GM12874 (cell line): ENCODE data around the gene SH3RF3.

Experiments
- TF ChIP-seq, protein P1 (sequence below): IDR thresholded peaks from 2 replicates; pipeline ENCODE4 v1.5.1; 2011; ENCODE audit warnings: low read depth, mild to moderate bottlenecking, control low read depth, low read length, moderate library complexity; ENCODE audit not compliant: insufficient read depth

SH3RF3 gene

GRCh38 chr2:109129356-109129920 lies 433 bp downstream of the SH3RF3 start:
- TF ChIP-seq, protein P1, sequence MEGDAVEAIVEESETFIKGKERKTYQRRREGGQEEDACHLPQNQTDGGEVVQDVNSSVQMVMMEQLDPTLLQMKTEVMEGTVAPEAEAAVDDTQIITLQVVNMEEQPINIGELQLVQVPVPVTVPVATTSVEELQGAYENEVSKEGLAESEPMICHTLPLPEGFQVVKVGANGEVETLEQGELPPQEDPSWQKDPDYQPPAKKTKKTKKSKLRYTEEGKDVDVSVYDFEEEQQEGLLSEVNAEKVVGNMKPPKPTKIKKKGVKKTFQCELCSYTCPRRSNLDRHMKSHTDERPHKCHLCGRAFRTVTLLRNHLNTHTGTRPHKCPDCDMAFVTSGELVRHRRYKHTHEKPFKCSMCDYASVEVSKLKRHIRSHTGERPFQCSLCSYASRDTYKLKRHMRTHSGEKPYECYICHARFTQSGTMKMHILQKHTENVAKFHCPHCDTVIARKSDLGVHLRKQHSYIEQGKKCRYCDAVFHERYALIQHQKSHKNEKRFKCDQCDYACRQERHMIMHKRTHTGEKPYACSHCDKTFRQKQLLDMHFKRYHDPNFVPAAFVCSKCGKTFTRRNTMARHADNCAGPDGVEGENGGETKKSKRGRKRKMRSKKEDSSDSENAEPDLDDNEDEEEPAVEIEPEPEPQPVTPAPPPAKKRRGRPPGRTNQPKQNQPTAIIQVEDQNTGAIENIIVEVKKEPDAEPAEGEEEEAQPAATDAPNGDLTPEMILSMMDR: no peak

DNA sequence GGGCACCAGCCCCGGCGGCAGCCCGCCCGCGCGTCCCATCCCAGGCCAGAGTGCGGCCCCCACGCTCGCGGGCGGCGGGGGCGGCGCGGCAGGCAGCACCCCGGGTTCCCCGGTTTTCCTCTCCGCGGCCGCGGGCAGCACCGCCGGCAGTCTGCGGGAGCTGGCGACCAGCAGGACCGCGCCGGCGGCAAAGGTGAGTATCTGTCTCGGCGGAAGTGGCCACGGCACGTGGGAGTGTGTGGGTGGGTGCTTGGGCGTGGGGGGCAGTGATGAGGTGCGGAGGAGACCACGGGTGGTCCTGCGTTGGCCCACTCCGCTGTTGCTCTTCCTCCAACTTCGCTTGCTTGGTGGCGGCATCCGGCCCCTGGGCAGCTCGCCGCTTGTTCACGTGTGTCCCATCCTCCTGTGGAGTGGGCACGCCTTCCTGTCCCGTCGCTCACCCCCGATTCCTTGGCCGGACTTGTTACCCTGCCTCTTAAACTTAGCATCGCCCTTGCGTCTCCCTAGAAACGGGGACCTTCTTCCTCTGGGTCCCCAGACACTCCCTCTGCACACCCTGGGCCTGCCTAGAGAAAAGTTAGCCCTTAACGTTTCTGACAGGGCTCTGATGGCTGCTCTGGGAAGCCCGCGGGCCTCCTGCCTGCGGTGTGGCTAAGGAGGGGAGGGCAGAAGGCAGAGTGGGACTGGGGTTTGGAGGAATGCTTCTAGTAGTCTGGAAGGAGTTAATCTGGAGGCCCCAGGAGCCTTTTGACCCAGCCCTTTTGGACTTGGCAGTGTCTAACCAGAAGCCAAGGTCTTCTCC lies 1.1 kb downstream of the SH3RF3 start:
- TF ChIP-seq, protein P1: no peak

DNA sequence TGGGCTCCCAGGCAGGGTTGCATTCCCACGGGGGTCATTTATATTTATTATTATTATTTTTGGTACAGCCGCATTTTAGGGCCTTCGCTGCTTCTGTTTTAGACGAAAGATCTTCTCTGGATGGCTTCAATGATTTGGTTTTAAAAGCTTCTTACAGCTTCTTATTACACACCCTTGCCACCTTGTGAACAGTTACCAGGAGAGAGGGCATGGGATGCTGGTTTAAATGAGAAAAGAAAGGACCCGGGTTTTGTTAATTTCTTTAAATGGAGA lies 1.7 kb downstream of the SH3RF3 start:
- TF ChIP-seq, protein P1: no peak

DNA sequence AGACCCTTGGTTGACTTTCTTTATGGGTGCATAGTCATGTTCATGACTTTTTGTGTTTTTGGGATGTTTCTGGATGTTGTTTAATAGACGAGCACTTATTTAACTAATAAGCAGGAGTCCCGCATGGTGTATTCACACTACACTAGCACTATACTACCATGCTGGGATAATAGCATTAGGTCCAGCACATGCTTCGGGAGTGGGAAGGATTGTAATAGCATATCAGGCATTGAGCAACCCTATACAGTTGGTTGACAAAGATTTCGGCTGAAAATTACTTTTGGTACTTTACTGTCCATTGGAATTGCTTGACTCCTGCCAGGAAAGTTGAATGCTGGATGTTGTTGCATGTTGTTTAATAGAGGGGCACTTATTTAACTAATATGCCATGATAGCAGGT lies 2.8 kb downstream of the SH3RF3 start:
- TF ChIP-seq, protein P1: no peak

- TF ChIP-seq, protein P1: no peak
Measured at GRCh38 chr2:109132626-109133025, 3.6 kb downstream of the SH3RF3 start.

GRCh38 chr2:109133746-109134145 lies 4.7 kb downstream of the SH3RF3 start:
- TF ChIP-seq, protein P1: no peak

DNA sequence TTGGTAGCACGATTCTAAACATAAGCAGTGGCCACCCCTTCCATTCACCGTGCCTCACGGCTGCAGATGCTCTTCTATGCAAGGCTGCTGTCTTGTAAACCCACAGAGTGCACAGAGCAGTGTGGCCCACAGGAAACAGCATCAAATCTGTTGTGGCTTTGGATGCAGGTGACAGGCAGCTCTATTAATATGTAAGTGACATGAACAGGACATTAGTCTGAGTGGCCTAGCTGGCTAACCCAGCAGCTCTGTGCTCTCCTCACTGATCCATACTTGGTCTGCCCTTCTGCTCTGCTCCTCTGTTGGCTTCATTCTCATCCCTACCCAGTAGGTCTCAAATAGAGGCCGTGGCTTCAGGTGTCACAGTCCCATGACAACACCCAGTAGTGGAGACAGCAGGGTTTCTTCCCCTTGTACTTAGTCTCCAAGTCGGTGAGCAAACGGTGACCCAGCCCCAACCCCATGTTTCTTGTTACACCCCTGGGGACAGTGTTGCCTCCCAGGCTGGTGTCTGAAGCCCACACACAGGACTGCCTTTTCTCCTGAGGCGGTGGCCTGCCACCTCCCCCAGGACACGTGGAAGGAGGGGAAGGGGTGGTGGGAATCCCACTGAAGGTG lies 5.8 kb downstream of the SH3RF3 start:
- TF ChIP-seq, protein P1: no peak
